Central memory CD4-positive, alpha-beta T cell (primary cell): ENCODE measurements around the gene WDR12.
"Not testable (repeated sequence)": the region's sequence is repeated elsewhere in the genome, so short reads cannot be mapped to it uniquely, and the experiment has no call there.

Experiments
- DNase-seq: peaks from one replicate; pipeline ENCODE4 v3.0.0; 2022
- total RNA-seq, 3 experiments: gene quantifications; one replicate each; lab custom pipeline; 2026; lab: John Stamatoyannopoulos, UW

The WDR12 gene
- total RNA-seq: 25.3 to 215 (median 44.0) reads per million in 3 experiments

GRCh38 chr2:202911512-202912341, at the start of gene WDR12, which contains the start of gene CARF:
TSS of gene WDR12 (minus strand) at chr2:202911673. CDS start at chr2:202911476, 197 bp downstream.
TSS of gene CARF (plus strand) at chr2:202912275. CDS start at chr2:202941903, 29,628 bp downstream.
- peak; percentile 92 for DNase-seq

- no peak for DNase-seq
These were observed 49.1 kb upstream of the WDR12 start for GRCh38 chr2:202960524-202960923.

- no peak for DNase-seq
These were observed 39.1 kb upstream of the WDR12 start for GRCh38 chr2:202950592-202950991.

GRCh38 chr2:202949333-202949732, 37.9 kb upstream of the WDR12 start:
- DNase-seq: not testable (repeated sequence)

- DNase-seq: no peak
These were observed 34.0 kb upstream of the WDR12 start for GRCh38 chr2:202945497-202945896.

GRCh38 chr2:202944816-202945215, 33.3 kb upstream of the WDR12 start:
- DNase-seq: no peak

GRCh38 chr2:202944408-202944807, 32.9 kb upstream of the WDR12 start:
- DNase-seq: no peak

GRCh38 chr2:202941771-202942170, 30.3 kb upstream of the WDR12 start:
- DNase-seq: no peak

GRCh38 chr2:202938960-202939359, 27.5 kb upstream of the WDR12 start:
- no peak for DNase-seq

GRCh38 chr2:202934456-202934855, 23.0 kb upstream of the WDR12 start:
- DNase-seq: no peak

GRCh38 chr2:202933958-202934357, 22.5 kb upstream of the WDR12 start:
- DNase-seq: no peak

- no peak for DNase-seq
These were observed 21.7 kb upstream of the WDR12 start for GRCh38 chr2:202933139-202933510.

- no peak for DNase-seq
These were observed 21.1 kb upstream of the WDR12 start for GRCh38 chr2:202932425-202933138.

- DNase-seq: no peak
These were observed 7.4 kb upstream of the WDR12 start for GRCh38 chr2:202918860-202919259.

GRCh38 chr2:202912342-202913201, 1.1 kb upstream of the WDR12 start:
- peak; percentile 0 for DNase-seq

GRCh38 chr2:202911203-202911511, 316 bp downstream of the WDR12 start:
- no peak for DNase-seq

GRCh38 chr2:202910698-202911097, 775 bp downstream of the WDR12 start:
- DNase-seq: no peak

- DNase-seq: not testable (repeated sequence)
These were observed 1.2 kb downstream of the WDR12 start for GRCh38 chr2:202910250-202910649.

GRCh38 chr2:202909394-202910192, 1.9 kb downstream of the WDR12 start:
- DNase-seq: no peak

- DNase-seq: no peak
These were observed 3.3 kb downstream of the WDR12 start for GRCh38 chr2:202908186-202908585.

- DNase-seq: not testable (repeated sequence)
These were observed 6.0 kb downstream of the WDR12 start for GRCh38 chr2:202905507-202905906.

- no peak for DNase-seq
These were observed 26.3 kb downstream of the WDR12 start for GRCh38 chr2:202885190-202885589.
